NCI-H1436 (cell line): ENCODE results near the gene JMJD7.

Source experiments
- DNase-seq: peaks from one replicate; lab custom pipeline; 2025; lab: John Stamatoyannopoulos, UW

The JMJD7 gene

GRCh38 chr15:41801185-41801584 is 26.7 kb upstream of the JMJD7 start:
- DNase-seq, result no peak

- DNase-seq, result no peak
Observed at GRCh38 chr15:41801850-41802455, 25.9 kb upstream of the JMJD7 start.

GRCh38 chr15:41804361-41804760 is 23.5 kb upstream of the JMJD7 start:
- DNase-seq, result no peak

GRCh38 chr15:41804916-41805666 is 22.8 kb upstream of the JMJD7 start:
- DNase-seq, result no peak

- no peak for DNase-seq
Observed at GRCh38 chr15:41805711-41806110, 22.2 kb upstream of the JMJD7 start.

DNA sequence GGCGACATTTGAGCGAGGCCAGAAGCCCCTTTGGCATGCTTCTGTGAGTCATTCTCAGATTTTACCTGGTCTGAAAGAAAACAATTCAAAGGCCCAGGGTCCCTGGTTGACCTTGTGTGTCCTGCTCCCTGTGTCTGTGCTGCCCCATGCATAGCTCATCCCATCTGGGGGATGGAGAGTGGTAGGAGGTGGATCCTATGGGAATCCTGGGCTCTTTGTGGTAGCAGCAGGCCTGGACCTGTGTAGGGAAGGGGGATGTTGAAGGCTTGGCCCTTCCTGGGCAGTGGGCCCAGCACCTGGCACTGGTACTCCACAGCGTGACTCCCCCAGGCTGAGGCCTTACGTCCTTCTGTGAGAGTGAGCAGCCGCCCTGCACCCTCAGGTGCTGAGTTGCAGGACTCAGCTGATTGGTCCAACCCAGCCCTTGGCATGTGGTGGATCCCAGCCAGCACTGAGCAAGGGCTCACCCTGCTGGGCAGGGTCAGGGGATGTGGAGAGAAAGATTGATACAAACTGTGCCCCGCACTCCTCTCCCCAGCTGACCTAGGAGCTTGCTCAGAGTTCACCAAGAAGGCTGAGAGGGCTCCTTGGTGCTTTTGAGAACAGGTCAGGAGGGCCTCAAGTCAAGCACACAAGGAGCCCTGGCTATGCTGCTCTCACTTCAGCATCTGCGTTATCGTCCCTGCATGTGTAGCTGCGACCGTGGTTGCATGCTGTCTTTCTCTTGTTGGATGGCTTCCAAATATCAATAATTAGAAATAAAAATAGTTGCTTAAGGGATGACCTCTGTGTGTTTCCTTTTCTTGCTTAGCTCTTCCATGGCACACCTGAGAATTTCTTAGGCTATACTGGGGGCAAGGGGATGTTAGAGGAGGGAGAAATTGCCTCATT is 21.4 kb upstream of the JMJD7 start:
- DNase-seq, result no peak

GRCh38 chr15:41809121-41809520 is 18.8 kb upstream of the JMJD7 start:
- no peak for DNase-seq

DNA sequence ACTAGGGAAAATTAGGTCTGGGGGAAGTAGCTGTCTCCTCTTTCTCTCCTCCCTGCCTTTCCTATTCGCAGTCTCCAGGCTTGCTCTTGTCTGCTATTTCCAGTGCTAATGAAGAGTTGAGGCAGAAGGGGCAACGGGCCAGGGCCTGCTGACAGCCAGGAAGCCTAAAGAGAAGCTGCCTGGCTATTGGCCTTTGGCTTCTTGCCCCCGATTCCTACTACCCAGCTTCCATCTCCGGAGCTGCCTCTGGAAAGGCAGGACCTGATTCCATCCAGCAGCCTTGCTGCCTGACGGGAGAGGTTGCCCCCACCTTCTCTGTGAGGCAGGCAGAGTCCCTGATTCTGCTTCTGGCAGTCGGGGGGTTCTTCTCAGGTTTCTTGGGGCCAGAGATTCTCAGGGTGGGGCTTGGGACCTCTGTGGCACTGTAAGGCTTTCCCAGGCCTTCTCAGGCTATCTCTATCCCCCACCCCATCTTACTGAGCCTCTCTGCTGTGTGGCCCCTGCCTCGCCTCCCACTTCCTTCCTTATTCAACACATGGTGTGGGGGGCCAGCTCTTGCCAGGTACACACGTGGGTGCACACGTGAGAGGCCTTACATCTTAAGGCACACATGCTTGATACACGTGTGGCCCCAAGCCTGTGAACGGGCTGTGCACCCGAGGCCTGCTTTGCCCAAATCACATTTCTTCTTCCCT is 18.2 kb upstream of the JMJD7 start:
- no peak for DNase-seq

DNA sequence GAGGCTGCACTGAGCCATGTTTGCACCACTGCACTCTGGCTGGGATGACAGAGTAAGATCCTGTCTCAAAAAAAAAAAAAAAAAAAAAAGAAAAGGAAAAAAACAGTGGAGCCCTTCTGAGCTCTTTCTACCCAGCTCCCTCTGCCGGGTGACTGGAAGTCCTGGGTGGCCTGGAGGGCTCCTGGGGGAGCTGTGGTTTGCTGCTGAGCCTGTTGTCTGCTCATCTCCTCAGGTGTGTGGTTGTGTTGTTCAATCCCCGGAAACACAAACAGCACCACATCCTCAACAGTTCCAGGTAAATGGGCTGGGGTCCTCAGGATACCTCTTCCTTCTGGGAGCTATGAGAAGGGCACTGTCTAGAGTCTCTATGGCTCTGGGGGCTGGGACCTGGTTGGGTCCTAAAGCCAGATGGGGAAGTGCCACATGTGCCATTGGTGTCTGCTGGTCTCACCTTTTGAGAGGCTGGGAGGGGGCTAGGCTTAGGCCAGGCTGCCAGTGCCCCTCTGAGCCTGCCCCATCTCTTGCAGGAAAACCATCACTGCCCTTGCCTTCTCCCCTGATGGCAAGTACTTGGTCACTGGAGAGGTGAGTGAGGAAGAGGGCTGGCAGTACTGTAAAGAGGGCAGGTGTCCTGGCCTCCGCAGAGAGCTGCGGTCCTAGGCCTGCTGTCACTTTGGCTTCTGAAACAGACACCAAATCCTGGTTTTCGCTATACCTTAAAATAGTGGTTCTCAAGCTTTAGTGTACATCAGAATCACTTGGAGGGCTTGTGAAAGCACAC is 17.1 kb upstream of the JMJD7 start:
- DNase-seq, result no peak

- peak; percentile 72 for DNase-seq
Observed at GRCh38 chr15:41811432-41812195, 16.3 kb upstream of the JMJD7 start.

- peak; percentile 8 for DNase-seq
Observed at GRCh38 chr15:41812820-41813375, 15.0 kb upstream of the JMJD7 start.

DNA sequence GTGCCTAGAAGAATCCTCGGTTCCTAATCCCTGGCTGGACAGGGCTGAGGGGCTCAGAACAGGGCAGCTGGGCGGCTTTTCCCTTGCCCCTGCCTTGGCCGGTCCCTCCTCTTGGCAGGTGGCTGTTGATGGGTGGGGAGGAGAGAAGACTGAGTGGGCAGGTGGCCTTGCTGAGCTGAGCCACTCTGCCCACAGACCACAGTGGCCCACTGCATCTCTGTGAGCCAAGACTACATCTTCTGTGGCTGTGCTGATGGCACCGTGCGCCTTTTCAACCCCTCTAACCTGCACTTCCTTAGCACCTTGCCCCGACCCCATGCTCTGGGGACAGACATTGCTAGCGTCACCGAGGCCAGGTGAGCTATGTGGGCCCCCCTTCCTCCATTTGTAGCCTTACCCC is 14.5 kb upstream of the JMJD7 start:
- DNase-seq, result no peak

DNA sequence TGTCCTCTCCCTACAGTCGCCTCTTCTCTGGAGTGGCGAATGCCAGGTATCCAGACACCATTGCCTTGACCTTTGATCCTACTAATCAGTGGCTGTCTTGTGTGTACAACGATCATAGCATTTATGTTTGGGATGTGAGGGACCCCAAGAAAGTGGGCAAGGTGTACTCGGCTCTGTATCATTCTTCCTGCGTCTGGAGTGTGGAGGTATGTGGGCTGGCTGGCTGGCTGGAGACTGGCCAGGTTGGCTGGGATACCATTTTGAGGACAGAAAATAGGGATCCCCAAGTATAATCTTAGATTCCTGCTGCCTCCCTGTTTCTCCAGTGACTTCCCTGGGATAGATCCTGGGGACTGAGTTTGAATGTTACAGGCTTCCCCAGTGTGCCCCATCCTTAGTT is 13.4 kb upstream of the JMJD7 start:
- DNase-seq, result no peak

DNA sequence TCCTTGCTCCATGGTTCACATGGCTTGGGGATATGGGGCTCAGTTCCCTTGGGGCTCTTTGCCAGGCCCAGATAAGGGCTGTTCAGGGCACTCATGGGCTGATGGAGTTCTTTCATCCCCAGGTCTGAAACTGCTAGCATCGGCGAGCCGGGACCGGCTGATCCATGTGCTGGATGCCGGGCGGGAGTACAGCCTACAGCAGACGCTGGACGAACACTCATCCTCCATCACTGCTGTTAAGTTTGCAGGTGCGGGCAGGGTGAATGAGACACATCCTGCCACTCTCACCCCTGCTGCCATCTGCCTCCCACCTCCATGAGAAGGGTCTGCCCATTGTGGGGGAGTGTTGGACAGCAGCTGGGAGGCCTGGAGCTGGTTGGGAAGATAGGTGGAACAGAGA is 11.1 kb upstream of the JMJD7 start:
- no peak for DNase-seq

DNA sequence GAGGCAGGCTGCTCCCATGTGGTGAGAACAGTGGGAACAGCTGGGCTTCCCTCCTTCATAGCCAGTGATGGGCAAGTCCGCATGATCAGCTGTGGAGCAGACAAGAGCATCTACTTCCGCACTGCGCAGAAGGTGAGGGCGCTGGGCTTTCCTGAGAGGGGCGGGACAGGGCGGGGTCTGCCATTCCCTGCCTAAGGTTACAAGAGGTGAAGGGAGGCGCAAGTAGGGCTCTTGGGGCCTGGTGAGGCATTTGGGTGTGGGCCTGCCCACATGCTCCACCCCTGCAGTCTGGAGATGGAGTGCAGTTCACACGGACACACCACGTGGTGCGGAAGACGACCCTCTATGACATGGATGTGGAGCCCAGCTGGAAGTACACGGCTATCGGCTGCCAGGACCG is 10.6 kb upstream of the JMJD7 start:
- DNase-seq, result no peak

GRCh38 chr15:41817781-41818180 is 10.1 kb upstream of the JMJD7 start:
- no peak for DNase-seq

GRCh38 chr15:41819455-41820050 is 8.3 kb upstream of the JMJD7 start:
- no peak for DNase-seq

- DNase-seq, result no peak
Observed at GRCh38 chr15:41820791-41821423, 7.0 kb upstream of the JMJD7 start.

- DNase-seq, result no peak
Observed at GRCh38 chr15:41821831-41822230, 6.1 kb upstream of the JMJD7 start.

DNA sequence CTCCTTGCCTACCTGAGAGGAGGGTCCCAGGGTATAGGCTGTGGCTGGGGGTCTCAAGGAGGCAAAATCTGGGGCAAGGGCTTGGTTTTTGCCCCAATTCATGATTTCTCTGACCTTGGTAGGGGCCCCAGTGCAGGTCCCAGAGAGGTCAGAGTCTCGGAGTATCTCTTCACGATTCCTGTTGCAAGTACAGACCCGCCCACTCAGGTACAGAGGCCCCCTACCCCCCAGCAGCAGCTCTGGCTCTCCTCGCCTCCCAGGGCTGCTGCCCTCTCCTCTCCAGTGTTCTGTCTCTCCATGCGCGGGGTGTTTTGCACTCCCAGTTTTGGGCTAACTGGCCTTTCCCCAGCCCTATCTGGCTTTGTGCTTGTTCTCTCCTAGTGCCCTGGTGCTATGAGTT is 5.4 kb upstream of the JMJD7 start:
- no peak for DNase-seq
